ENCODE data around the gene TSEN15. TPM values are rescaled to one million over a fixed set of nuclear protein-coding genes. Genes with fewer than 3 reads are reported as not detected.

TSEN15 gene
- total and polyA plus RNA-seq, 11 donors, result 23.5 to 32.3 (median 26.4) TPM

GRCh38 chr1:184020855-184021254 is 30.7 kb upstream of the TSEN15 start:
- H3K4me3 ChIP-seq, result no peak overlapping the region
- peaks cover 0 to 63% (median 26%) of the 10 kb centered on the region in 12 donors for H3K4me1 ChIP-seq
- WGBS, 4 donors, result 47 to 60% (median 56%) methylated on average over 3 of the region's 3 CpGs
- intact Hi-C loops (cut with DNase I), result no loop called here
- H3K27me3 ChIP-seq, result no peaks in the 10 kb centered on the region
- peak in 1 of 4 donors; percentile 8 for ATAC-seq
- H3K9me3 ChIP-seq, result no peaks in the 10 kb centered on the region
- no peaks in the 10 kb centered on the region for H3K36me3 ChIP-seq
- peak overlapping the region in 7 of 12 donors; percentile 28 to 70 (median 59) for H3K27ac ChIP-seq
- TF ChIP-seq POLR2A (IDR thresholded peaks at IDR 0.05) (no peak), CTCF (IDR thresholded peaks at IDR 0.05) (no peak)
- DNase-seq, result no peak

GRCh38 chr1:184021728-184022127 is 29.8 kb upstream of the TSEN15 start:
- H3K4me1 ChIP-seq, result peaks cover 0 to 65% (median 27%) of the 10 kb centered on the region in 12 donors
- DNase-seq (peak in 2 of 5 donors; percentile 29 to 40), ATAC-seq (peak; percentile 64 to 87 (median 80))
- TF ChIP-seq POLR2A (IDR thresholded peaks at IDR 0.05) (no peak), CTCF (IDR thresholded peaks at IDR 0.05) (no peak)
- H3K27ac ChIP-seq, result peak overlapping the region in 7 of 12 donors; percentile 39 to 83 (median 60)
- no peak overlapping the region for H3K4me3 ChIP-seq
- intact Hi-C loops (cut with DNase I), result no loop called here
- no peaks in the 10 kb centered on the region for H3K27me3 ChIP-seq
- 4 to 44% (median 22%) methylated on average over 1 of the region's 1 CpG for WGBS, 4 donors
- H3K9me3 ChIP-seq, result no peaks in the 10 kb centered on the region
- H3K36me3 ChIP-seq, result no peaks in the 10 kb centered on the region

GRCh38 chr1:184022668-184023067 is 28.9 kb upstream of the TSEN15 start:
- 31 to 58% (median 43%) methylated on average over 2 of the region's 2 CpGs for WGBS, 4 donors
- H3K4me3 ChIP-seq, result peak overlapping the region in 1 of 12 donors; percentile 13
- H3K27me3 ChIP-seq, result no peaks in the 10 kb centered on the region
- peak overlapping the region in 9 of 12 donors; percentile 25 to 83 (median 59) for H3K27ac ChIP-seq
- H3K9me3 ChIP-seq, result no peaks in the 10 kb centered on the region
- peak; percentile 35 to 81 (median 63) for ATAC-seq
- TF ChIP-seq POLR2A (IDR thresholded peaks at IDR 0.05), result no peak
- no peak for TF ChIP-seq CTCF (IDR thresholded peaks at IDR 0.05)
- H3K4me1 ChIP-seq, result peaks cover 0 to 61% (median 22%) of the 10 kb centered on the region in 12 donors
- H3K36me3 ChIP-seq, result no peaks in the 10 kb centered on the region
- intact Hi-C loops (cut with DNase I), result no loop called here
- peak in 3 of 5 donors; percentile 26 to 57 (median 52) for DNase-seq

GRCh38 chr1:184023171-184023570 is 28.4 kb upstream of the TSEN15 start:
- ATAC-seq (no peak), DNase-seq (no peak)
- no peaks in the 10 kb centered on the region for H3K27me3 ChIP-seq
- no peaks in the 10 kb centered on the region for H3K9me3 ChIP-seq
- intact Hi-C loops (cut with DNase I), result no loop called here
- no peak for TF ChIP-seq POLR2A (IDR thresholded peaks at IDR 0.05)
- TF ChIP-seq CTCF (IDR thresholded peaks at IDR 0.05), result no peak
- peak overlapping the region in 8 of 12 donors; percentile 10 to 63 (median 60) for H3K27ac ChIP-seq
- peaks cover 0 to 61% (median 21%) of the 10 kb centered on the region in 12 donors for H3K4me1 ChIP-seq
- H3K36me3 ChIP-seq, result no peaks in the 10 kb centered on the region
- no peak overlapping the region for H3K4me3 ChIP-seq

All from heart left ventricle (tissue), 16 donors.